Heart left ventricle (tissue), 13 donors: ENCODE results near the gene SLC7A4.

Experiments
- CTCF ChIP-seq, 12 donors: fragments of 200-600 bp; sonication (generic) in 4 of 12; IDR thresholded peaks; one replicate each; pipeline versions ENCODE4 v1.5.0 to v1.8.0; 2018 to 2022; ENCODE audit warnings: antibody characterized with exemption in 12 of 12, mild to moderate bottlenecking in 5 of 12
- POLR2A ChIP-seq, 2 donors: fragments of 450-650 bp; IDR thresholded peaks; one replicate each; pipeline ENCODE4 v1.6.1; 2017; ENCODE audit warnings: antibody characterized with exemption in 2 of 2, mild to moderate bottlenecking in 2 of 2, moderate library complexity in 2 of 2
- donor health status: ischemic (EF 13 %, LVEDD 7.1; RV severe dilation, severe dysfunction).
- donor health status: DM: no; HTN: yes; CAD: no.
- donor health status: DM: no; HTN: no; CAD: no.
- donor health status: ischemic (EF 25% LVEDD 6.9; RV normal size, moderate dysfunction).
- donor health status: ischemic (EF 25% LVEDD 5.7; RV mildly dilated, moderate dysfunction).
- donor health status: ischemic (EF 35%, LVEDD 5.7; RV mildly dilated, moderate dysfunction).
- donor health status: nonischemic (EF 11% LVEDD 7.7; RV severe dilation, severe dysfunction).
- donor health status: DM: yes; HTN: yes; CAD: no.
- donor health status: PGD.
- donor health status: ischemic (EF 29% LVEDD 5.4; RV normal size, mild dysfunction).
- donor health status: nonischemic (EF 23%, LVEDD 6.1; RV moderate dilation, normal function).

- TF ChIP-seq POLR2A (IDR thresholded peaks at IDR 0.05) (no peak), CTCF (IDR thresholded peaks at IDR 0.05) (no peak)
Measured at GRCh38 chr22:20987375-20987774, 45.0 kb downstream of the SLC7A4 start.
